HepG2 (cell line): ENCODE results near the gene PLSCR3. TPM values are rescaled to one million over a fixed set of nuclear protein-coding genes. Genes with fewer than 3 reads are reported as not detected.

Experiments used
- BHLHE40 ChIP-seq: IDR thresholded peaks from 2 replicates; pipeline ENCODE4 v1.6.1; 2011; ENCODE audit warnings: low read length, improper control_type of control experiment
- FOXJ3 ChIP-seq: sonication (generic); formaldehyde crosslinking; IDR thresholded peaks from 2 replicates; pipeline ENCODE4 v1.4.0; 2020; ENCODE audit warnings: missing genetic modification reagents, mild to moderate bottlenecking, borderline replicate concordance
- FOXP1 ChIP-seq, 2 experiments: fragments of 450-650 bp in 1 of 2; IDR thresholded peaks; 2 replicates each; pipeline ENCODE4 v1.6.1; 2017 to 2018; ENCODE audit warnings: antibody characterized with exemption in 1 of 2
- HNF4A ChIP-seq: sonication (generic); formaldehyde crosslinking; IDR thresholded peaks from 2 replicates; pipeline ENCODE4 v1.4.0; 2020; ENCODE audit warnings: missing genetic modification reagents
- IKZF5 ChIP-seq: IDR thresholded peaks from 2 replicates; pipeline ENCODE4 v1.6.1; 2018; ENCODE audit warnings: missing genetic modification reagents, mild to moderate bottlenecking, missing compliant biosample characterization
- MLXIP ChIP-seq: sonication (generic); formaldehyde crosslinking; IDR thresholded peaks from 2 replicates; pipeline ENCODE4 v1.9.0; 2021; ENCODE audit warnings: missing genetic modification reagents, borderline replicate concordance
- PRDM10 ChIP-seq: sonication (generic); formaldehyde crosslinking; IDR thresholded peaks from 2 replicates; pipeline ENCODE4 v1.4.0; 2020; ENCODE audit warnings: low read depth, missing genetic modification reagents
- SALL1 ChIP-seq: sonication (generic); formaldehyde crosslinking; IDR thresholded peaks from 2 replicates; pipeline ENCODE4 v1.8.0; 2022; ENCODE audit warnings: mild to moderate bottlenecking, missing genetic modification reagents
- TEAD3 ChIP-seq: optimal IDR thresholded peaks from 2 replicates; pipeline ENCODE3; 2016; ENCODE audit warnings: borderline replicate concordance
- THRA ChIP-seq: sonication (generic); formaldehyde crosslinking; IDR thresholded peaks from 2 replicates; pipeline ENCODE4 v1.4.0; 2020; ENCODE audit warnings: missing genetic modification reagents, borderline replicate concordance
- ZNF230 ChIP-seq: sonication (generic); formaldehyde crosslinking; IDR thresholded peaks from 2 replicates; pipeline ENCODE4 v1.4.0; 2020; ENCODE audit warnings: mild to moderate bottlenecking, missing genetic modification reagents
- ZNF333 ChIP-seq: sonication (generic); formaldehyde crosslinking; IDR thresholded peaks from 2 replicates; pipeline ENCODE4 v1.4.0; 2020; ENCODE audit warnings: mild to moderate bottlenecking, missing genetic modification reagents, borderline replicate concordance
- ZNF570 ChIP-seq: sonication (generic); formaldehyde crosslinking; IDR thresholded peaks from 2 replicates; pipeline ENCODE4 v1.4.0; 2020; ENCODE audit warnings: mild to moderate bottlenecking, missing genetic modification reagents, borderline replicate concordance
- ZNF768 ChIP-seq: sonication (generic); formaldehyde crosslinking; IDR thresholded peaks from 2 replicates; pipeline ENCODE4 v1.4.0; 2020; ENCODE audit warnings: missing genetic modification reagents
- polyA plus RNA-seq, 8 experiments: library from polyadenylated mRNA; depleted of rRNA in 3 of 8; stranded (reverse) in 7 of 8; unstranded in 1 of 8; fragments of >200 nt; fragmentation: Illumina TruSeq in 4 of 8; extraction: Trizol in 4 of 8; gene quantifications; 2 replicates each; pipeline versions ENCODE4 v1.2.1 to v1.2.3, GENCODE V29; 2011 to 2016; ENCODE audit warnings: low read depth in 4 of 8, missing spikeins in 1 of 8, mixed read lengths in 1 of 8; ENCODE audit not compliant: insufficient read depth in 1 of 8
- total RNA-seq, 5 experiments: library from RNA; depleted of rRNA; stranded (reverse); fragments of >200 nt; fragmentation: Illumina TruSeq; extraction: Trizol; gene quantifications; 2 replicates each; pipeline ENCODE4 v1.2.3, GENCODE V29; 2016; ENCODE audit warnings: low read depth in 1 of 5

PLSCR3 gene
- total and polyA plus RNA-seq, 2 of the 13 experiments (the other 11 are each of a cell fraction or from before 2014, with no cell fraction given): 5.6 to 6.2 TPM

GRCh38 chr17:7347630-7348477 lies 46.5 kb downstream of the PLSCR3 start (continued):
- no peak for TF ChIP-seq MLXIP (CRISPR knock-in tag)
- no peak for TF ChIP-seq THRA
- TF ChIP-seq ZNF768: no peak
- TF ChIP-seq PRDM10: no peak
- no peak for TF ChIP-seq HNF4A (CRISPR knock-in tag)
- no peak for TF ChIP-seq TEAD3
- TF ChIP-seq BHLHE40: no peak
- no peak for TF ChIP-seq FOXJ3
- TF ChIP-seq FOXP1 (IDR thresholded peaks at IDR 0.05): no peak
- TF ChIP-seq FOXP1 (CRISPR knock-in tag; IDR thresholded peaks at IDR 0.05): no peak
- TF ChIP-seq SALL1 (CRISPR knock-in tag): no peak
- TF ChIP-seq IKZF5 (CRISPR knock-in tag): no peak
- no peak for TF ChIP-seq ZNF570
- 0 out of 2 replicates have a peak, but pooled peaks have one; percentile 39 for TF ChIP-seq ZNF230 (CRISPR knock-in tag)
- TF ChIP-seq ZNF333: no peak
